GM23338 (cell line): ENCODE results near the gene SIRT4. TPM values are rescaled to one million over a fixed set of nuclear protein-coding genes. Genes with fewer than 3 reads are reported as not detected.

Experiments used
- ATAC-seq: fragments of 200-7000 bp; cut with Tn5 transposase; 3 replicates; pipeline ENCODE4 v1.9.1; 2020
- DNase-seq: peaks from one replicate; pipeline ENCODE4 v3.0.0-alpha.2; 2015; ENCODE audit warnings: low spot score
- H2AFZ ChIP-seq: fragments of 200-600 bp; sonication (generic); 2 replicates; pipeline ENCODE4 v1.8.0; 2016; ENCODE audit warnings: antibody characterized with exemption, mild to moderate bottlenecking, moderate library complexity
- H3F3A ChIP-seq: fragments of 200-600 bp; sonication (generic); replicated peaks from 2 replicates; pipeline ENCODE4 v1.8.0; 2017; ENCODE audit warnings: antibody characterized with exemption, mixed run types, low read depth
- H3K27ac ChIP-seq: fragments of 200-600 bp; sonication (generic); 2 replicates; pipeline ENCODE4 v1.6.1; 2016; ENCODE audit warnings: low read depth
- H3K27me3 ChIP-seq: fragments of 200-600 bp; sonication (generic); 2 replicates; pipeline ENCODE4 v1.8.0; 2016; ENCODE audit warnings: mild to moderate bottlenecking, mixed run types, moderate library complexity; ENCODE audit not compliant: insufficient read depth
- H3K36me3 ChIP-seq: fragments of 200-600 bp; sonication (generic); 2 replicates; pipeline ENCODE4 v1.8.0; 2016; ENCODE audit warnings: mild to moderate bottlenecking; ENCODE audit not compliant: insufficient read depth
- H3K4me1 ChIP-seq: fragments of 200-600 bp; sonication (generic); 2 replicates; pipeline ENCODE4 v1.8.0; 2016; ENCODE audit warnings: mild to moderate bottlenecking, moderate library complexity; ENCODE audit not compliant: insufficient read depth
- H3K4me2 ChIP-seq: fragments of 200-600 bp; sonication (generic); 2 replicates; pipeline ENCODE4 v1.7.1; 2017; ENCODE audit warnings: mixed run types
- H3K4me3 ChIP-seq: fragments of 200-600 bp; sonication (generic); 2 replicates; pipeline ENCODE4 v1.6.1; 2016; ENCODE audit warnings: mixed run types
- H3K79me2 ChIP-seq: fragments of 200-600 bp; sonication (generic); replicated peaks from 2 replicates; pipeline ENCODE4 v1.8.0; 2017; ENCODE audit warnings: mild to moderate bottlenecking; ENCODE audit not compliant: insufficient read depth
- H3K9me2 ChIP-seq: fragments of 200-600 bp; sonication (generic); 2 replicates; pipeline ENCODE4 v1.8.0; 2017; ENCODE audit not compliant: insufficient read depth
- H4K20me1 ChIP-seq: fragments of 200-600 bp; sonication (generic); replicated peaks from 2 replicates; pipeline ENCODE4 v1.8.0; 2017; ENCODE audit warnings: mild to moderate bottlenecking; ENCODE audit not compliant: insufficient read depth
- H3K27ac Mint-ChIP-seq: 2 replicates; pipeline ENCODE4 v1.8.0; 2020; ENCODE audit warnings: inconsistent platforms, mild to moderate bottlenecking, moderate library complexity, mixed read lengths
- H3K27me3 Mint-ChIP-seq: 3 replicates; pipeline ENCODE4 v1.8.0; 2022; ENCODE audit warnings: low read depth, mild to moderate bottlenecking, moderate library complexity, mixed read lengths, inconsistent platforms; ENCODE audit not compliant: insufficient read depth, poor library complexity
- H3K36me3 Mint-ChIP-seq: 3 replicates; pipeline ENCODE4 v1.8.0; 2021; ENCODE audit warnings: low read depth, mild to moderate bottlenecking, inconsistent platforms, moderate library complexity, mixed read lengths
- H3K4me1 Mint-ChIP-seq: 3 replicates; pipeline ENCODE4 v1.8.0; 2020; ENCODE audit warnings: mild to moderate bottlenecking, inconsistent platforms, mixed read lengths
- H3K4me3 Mint-ChIP-seq: 3 replicates; pipeline ENCODE4 v1.8.0; 2021; ENCODE audit warnings: moderate library complexity, mild to moderate bottlenecking, inconsistent platforms, mixed read lengths
- H3K9me3 Mint-ChIP-seq: 3 replicates; pipeline ENCODE4 v1.8.0; 2020; ENCODE audit warnings: moderate library complexity, mild to moderate bottlenecking, inconsistent platforms, mixed read lengths
- CREB1 ChIP-seq: fragments of 250-450 bp; sonication (Bioruptor Pico); IDR thresholded peaks from 2 replicates; pipeline ENCODE4 v1.5.0; 2020; ENCODE audit warnings: low read depth, mild to moderate bottlenecking, moderate library complexity
- EZH2 ChIP-seq: fragments of 200-600 bp; sonication (generic); IDR thresholded peaks from one replicate; pipeline ENCODE4 v1.8.0; 2017; ENCODE audit warnings: antibody characterized with exemption, mild to moderate bottlenecking, low read depth; ENCODE audit not compliant: unreplicated experiment
- EZH2phosphoT487 ChIP-seq: fragments of 200-600 bp; sonication (generic); IDR thresholded peaks from one replicate; pipeline ENCODE4 v1.8.1; 2018; ENCODE audit warnings: antibody characterized with exemption; ENCODE audit not compliant: unreplicated experiment
- JUNB ChIP-seq: IDR thresholded peaks from one replicate; pipeline ENCODE4 v1.6.1; 2016; ENCODE audit warnings: antibody characterized with exemption; ENCODE audit not compliant: unreplicated experiment
- NANOG ChIP-seq: IDR thresholded peaks from 2 replicates; pipeline ENCODE4 v1.6.1; 2016; ENCODE audit warnings: antibody characterized with exemption, borderline replicate concordance
- POLR2AphosphoS5 ChIP-seq: IDR thresholded peaks from 2 replicates; pipeline ENCODE4 v1.6.1; 2016; ENCODE audit warnings: antibody characterized with exemption, low read depth
- STAT1 ChIP-seq: IDR thresholded peaks from one replicate; pipeline ENCODE4 v1.6.1; 2016; ENCODE audit warnings: antibody characterized with exemption; ENCODE audit not compliant: unreplicated experiment
- ZNF114 ChIP-seq: fragments of 250-450 bp; sonication (Bioruptor Pico); IDR thresholded peaks from 2 replicates; pipeline ENCODE4 v1.5.0; 2020; ENCODE audit warnings: mild to moderate bottlenecking, moderate library complexity
- ZNF331 ChIP-seq: fragments of 250-450 bp; sonication (Bioruptor Pico); IDR thresholded peaks from 2 replicates; pipeline ENCODE4 v1.5.0; 2020; ENCODE audit warnings: low read depth, mild to moderate bottlenecking, moderate library complexity
- polyA plus RNA-seq: library from polyadenylated mRNA; unstranded; fragments of >200 nt; fragmentation: Nextera tagmentation; extraction: Ambion mirVana; gene quantifications from 2 replicates; pipeline ENCODE4 v1.2.1, GENCODE V29; 2016
- total RNA-seq: library from RNA; depleted of rRNA; stranded (reverse); fragments of >200 nt; shearing (Covaris generic); gene quantifications from 2 replicates; pipeline ENCODE4 v1.2.3, GENCODE V29; 2014
- TF ChIP-seq, protein P1 (sequence below): fragments of 250-450 bp; sonication (Bioruptor Pico); IDR thresholded peaks from 2 replicates; pipeline ENCODE4 v1.5.0; 2020; ENCODE audit warnings: mild to moderate bottlenecking, moderate library complexity
- TF ChIP-seq, protein P2 (sequence below): IDR thresholded peaks from one replicate; pipeline ENCODE4 v1.6.1; 2018; ENCODE audit warnings: antibody characterized with exemption; ENCODE audit not compliant: unreplicated experiment
- TF ChIP-seq, protein P3 (sequence below): IDR thresholded peaks from 2 replicates; pipeline ENCODE4 v1.6.1; 2016; ENCODE audit warnings: antibody characterized with exemption
- TF ChIP-seq, protein P4 (sequence below), 2 experiments: fragments of 200-600 bp in 1 of 2; sonication (generic) in 1 of 2; conservative IDR thresholded peaks; 2 replicates each; pipeline versions ENCODE4 v1.5.1 to v1.6.1; 2016 to 2017; ENCODE audit warnings: antibody characterized with exemption in 2 of 2, low read depth in 2 of 2, mild to moderate bottlenecking in 2 of 2, moderate library complexity in 1 of 2

The SIRT4 gene
- total and polyA plus RNA-seq, 2 experiments from 2014 or later = 2.0 to 3.0 TPM

DNA sequence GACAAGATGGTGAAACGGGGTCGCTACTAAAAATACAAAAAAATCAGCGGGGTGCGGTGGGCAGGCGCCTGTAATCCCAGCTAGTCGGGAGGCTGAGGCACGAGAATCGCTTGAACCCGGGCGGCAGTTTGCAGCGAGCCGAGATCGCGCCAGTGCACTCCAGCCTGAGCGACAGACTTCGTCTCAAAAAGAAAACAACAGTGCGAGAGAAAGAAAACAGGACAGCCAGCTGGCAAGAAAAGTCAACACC is 9.8 kb upstream of the SIRT4 start:
- H3K4me3 ChIP-seq = peak overlapping the region; percentile 54
- H3K4me1 ChIP-seq = peaks cover 4% of the 10 kb centered on the region; the same call in 1 of the 2 replicates
- H3K36me3 Mint-ChIP-seq = no peaks in the 10 kb centered on the region
- no peaks in the 10 kb centered on the region for H3K9me3 Mint-ChIP-seq
- no peaks in the 10 kb centered on the region for H4K20me1 ChIP-seq
- H3K4me2 ChIP-seq = peak overlapping the region; percentile 75
- H3K27ac ChIP-seq = peak overlapping the region; percentile 99
- H3K4me3 Mint-ChIP-seq = no peak overlapping the region
- no peak overlapping the region for H3K27ac Mint-ChIP-seq
- TF ChIP-seq, protein P1, sequence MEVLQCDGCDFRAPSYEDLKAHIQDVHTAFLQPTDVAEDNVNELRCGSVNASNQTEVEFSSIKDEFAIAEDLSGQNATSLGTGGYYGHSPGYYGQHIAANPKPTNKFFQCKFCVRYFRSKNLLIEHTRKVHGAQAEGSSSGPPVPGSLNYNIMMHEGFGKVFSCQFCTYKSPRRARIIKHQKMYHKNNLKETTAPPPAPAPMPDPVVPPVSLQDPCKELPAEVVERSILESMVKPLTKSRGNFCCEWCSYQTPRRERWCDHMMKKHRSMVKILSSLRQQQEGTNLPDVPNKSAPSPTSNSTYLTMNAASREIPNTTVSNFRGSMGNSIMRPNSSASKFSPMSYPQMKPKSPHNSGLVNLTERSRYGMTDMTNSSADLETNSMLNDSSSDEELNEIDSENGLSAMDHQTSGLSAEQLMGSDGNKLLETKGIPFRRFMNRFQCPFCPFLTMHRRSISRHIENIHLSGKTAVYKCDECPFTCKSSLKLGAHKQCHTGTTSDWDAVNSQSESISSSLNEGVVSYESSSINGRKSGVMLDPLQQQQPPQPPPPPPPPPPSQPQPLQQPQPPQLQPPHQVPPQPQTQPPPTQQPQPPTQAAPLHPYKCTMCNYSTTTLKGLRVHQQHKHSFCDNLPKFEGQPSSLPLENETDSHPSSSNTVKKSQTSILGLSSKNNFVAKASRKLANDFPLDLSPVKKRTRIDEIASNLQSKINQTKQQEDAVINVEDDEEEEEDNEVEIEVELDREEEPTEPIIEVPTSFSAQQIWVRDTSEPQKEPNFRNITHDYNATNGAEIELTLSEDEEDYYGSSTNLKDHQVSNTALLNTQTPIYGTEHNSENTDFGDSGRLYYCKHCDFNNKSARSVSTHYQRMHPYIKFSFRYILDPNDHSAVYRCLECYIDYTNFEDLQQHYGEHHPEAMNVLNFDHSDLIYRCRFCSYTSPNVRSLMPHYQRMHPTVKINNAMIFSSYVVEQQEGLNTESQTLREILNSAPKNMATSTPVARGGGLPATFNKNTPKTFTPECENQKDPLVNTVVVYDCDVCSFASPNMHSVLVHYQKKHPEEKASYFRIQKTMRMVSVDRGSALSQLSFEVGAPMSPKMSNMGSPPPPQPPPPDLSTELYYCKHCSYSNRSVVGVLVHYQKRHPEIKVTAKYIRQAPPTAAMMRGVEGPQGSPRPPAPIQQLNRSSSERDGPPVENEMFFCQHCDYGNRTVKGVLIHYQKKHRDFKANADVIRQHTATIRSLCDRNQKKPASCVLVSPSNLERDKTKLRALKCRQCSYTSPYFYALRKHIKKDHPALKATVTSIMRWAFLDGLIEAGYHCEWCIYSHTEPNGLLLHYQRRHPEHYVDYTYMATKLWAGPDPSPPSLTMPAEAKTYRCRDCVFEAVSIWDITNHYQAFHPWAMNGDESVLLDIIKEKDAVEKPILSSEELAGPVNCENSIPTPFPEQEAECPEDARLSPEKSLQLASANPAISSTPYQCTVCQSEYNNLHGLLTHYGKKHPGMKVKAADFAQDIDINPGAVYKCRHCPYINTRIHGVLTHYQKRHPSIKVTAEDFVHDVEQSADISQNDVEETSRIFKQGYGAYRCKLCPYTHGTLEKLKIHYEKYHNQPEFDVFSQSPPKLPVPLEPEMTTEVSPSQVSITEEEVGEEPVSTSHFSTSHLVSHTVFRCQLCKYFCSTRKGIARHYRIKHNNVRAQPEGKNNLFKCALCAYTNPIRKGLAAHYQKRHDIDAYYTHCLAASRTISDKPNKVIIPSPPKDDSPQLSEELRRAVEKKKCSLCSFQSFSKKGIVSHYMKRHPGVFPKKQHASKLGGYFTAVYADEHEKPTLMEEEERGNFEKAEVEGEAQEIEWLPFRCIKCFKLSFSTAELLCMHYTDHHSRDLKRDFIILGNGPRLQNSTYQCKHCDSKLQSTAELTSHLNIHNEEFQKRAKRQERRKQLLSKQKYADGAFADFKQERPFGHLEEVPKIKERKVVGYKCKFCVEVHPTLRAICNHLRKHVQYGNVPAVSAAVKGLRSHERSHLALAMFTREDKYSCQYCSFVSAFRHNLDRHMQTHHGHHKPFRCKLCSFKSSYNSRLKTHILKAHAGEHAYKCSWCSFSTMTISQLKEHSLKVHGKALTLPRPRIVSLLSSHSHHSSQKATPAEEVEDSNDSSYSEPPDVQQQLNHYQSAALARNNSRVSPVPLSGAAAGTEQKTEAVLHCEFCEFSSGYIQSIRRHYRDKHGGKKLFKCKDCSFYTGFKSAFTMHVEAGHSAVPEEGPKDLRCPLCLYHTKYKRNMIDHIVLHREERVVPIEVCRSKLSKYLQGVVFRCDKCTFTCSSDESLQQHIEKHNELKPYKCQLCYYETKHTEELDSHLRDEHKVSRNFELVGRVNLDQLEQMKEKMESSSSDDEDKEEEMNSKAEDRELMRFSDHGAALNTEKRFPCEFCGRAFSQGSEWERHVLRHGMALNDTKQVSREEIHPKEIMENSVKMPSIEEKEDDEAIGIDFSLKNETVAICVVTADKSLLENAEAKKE (CRISPR knock-in tag) = no peak
- TF ChIP-seq, protein P2, sequence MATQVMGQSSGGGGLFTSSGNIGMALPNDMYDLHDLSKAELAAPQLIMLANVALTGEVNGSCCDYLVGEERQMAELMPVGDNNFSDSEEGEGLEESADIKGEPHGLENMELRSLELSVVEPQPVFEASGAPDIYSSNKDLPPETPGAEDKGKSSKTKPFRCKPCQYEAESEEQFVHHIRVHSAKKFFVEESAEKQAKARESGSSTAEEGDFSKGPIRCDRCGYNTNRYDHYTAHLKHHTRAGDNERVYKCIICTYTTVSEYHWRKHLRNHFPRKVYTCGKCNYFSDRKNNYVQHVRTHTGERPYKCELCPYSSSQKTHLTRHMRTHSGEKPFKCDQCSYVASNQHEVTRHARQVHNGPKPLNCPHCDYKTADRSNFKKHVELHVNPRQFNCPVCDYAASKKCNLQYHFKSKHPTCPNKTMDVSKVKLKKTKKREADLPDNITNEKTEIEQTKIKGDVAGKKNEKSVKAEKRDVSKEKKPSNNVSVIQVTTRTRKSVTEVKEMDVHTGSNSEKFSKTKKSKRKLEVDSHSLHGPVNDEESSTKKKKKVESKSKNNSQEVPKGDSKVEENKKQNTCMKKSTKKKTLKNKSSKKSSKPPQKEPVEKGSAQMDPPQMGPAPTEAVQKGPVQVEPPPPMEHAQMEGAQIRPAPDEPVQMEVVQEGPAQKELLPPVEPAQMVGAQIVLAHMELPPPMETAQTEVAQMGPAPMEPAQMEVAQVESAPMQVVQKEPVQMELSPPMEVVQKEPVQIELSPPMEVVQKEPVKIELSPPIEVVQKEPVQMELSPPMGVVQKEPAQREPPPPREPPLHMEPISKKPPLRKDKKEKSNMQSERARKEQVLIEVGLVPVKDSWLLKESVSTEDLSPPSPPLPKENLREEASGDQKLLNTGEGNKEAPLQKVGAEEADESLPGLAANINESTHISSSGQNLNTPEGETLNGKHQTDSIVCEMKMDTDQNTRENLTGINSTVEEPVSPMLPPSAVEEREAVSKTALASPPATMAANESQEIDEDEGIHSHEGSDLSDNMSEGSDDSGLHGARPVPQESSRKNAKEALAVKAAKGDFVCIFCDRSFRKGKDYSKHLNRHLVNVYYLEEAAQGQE = no peak
- no peak for TF ChIP-seq POLR2AphosphoS5
- TF ChIP-seq, protein P3, sequence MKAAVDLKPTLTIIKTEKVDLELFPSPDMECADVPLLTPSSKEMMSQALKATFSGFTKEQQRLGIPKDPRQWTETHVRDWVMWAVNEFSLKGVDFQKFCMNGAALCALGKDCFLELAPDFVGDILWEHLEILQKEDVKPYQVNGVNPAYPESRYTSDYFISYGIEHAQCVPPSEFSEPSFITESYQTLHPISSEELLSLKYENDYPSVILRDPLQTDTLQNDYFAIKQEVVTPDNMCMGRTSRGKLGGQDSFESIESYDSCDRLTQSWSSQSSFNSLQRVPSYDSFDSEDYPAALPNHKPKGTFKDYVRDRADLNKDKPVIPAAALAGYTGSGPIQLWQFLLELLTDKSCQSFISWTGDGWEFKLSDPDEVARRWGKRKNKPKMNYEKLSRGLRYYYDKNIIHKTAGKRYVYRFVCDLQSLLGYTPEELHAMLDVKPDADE = no peak
- TF ChIP-seq ZNF114 = no peak
- no peak for TF ChIP-seq CREB1 (CRISPR knock-in tag)
- TF ChIP-seq JUNB = no peak
- TF ChIP-seq, protein P4, sequence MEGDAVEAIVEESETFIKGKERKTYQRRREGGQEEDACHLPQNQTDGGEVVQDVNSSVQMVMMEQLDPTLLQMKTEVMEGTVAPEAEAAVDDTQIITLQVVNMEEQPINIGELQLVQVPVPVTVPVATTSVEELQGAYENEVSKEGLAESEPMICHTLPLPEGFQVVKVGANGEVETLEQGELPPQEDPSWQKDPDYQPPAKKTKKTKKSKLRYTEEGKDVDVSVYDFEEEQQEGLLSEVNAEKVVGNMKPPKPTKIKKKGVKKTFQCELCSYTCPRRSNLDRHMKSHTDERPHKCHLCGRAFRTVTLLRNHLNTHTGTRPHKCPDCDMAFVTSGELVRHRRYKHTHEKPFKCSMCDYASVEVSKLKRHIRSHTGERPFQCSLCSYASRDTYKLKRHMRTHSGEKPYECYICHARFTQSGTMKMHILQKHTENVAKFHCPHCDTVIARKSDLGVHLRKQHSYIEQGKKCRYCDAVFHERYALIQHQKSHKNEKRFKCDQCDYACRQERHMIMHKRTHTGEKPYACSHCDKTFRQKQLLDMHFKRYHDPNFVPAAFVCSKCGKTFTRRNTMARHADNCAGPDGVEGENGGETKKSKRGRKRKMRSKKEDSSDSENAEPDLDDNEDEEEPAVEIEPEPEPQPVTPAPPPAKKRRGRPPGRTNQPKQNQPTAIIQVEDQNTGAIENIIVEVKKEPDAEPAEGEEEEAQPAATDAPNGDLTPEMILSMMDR (conservative IDR thresholded peaks at IDR 0.05; ENCODE audit: low read depth in 2 of 2) = no peak
- TF ChIP-seq EZH2phosphoT487 = no peak
- no peak for TF ChIP-seq ZNF331 (CRISPR knock-in tag)
- no peak for TF ChIP-seq NANOG
- TF ChIP-seq EZH2 = no peak
- TF ChIP-seq STAT1 = no peak
- ATAC-seq = peak; percentile 4
- no peaks in the 10 kb centered on the region for H3K79me2 ChIP-seq
- H2AFZ ChIP-seq = no peak overlapping the region
- peaks cover 5% of the 10 kb centered on the region for H3K4me1 Mint-ChIP-seq
- H3K27me3 Mint-ChIP-seq = peaks cover 3% of the 10 kb centered on the region
- H3K9me2 ChIP-seq = no peaks in the 10 kb centered on the region
- DNase-seq = no peak
- peaks cover 12% of the 10 kb centered on the region for H3F3A ChIP-seq
- H3K27me3 ChIP-seq = no peaks in the 10 kb centered on the region
- H3K36me3 ChIP-seq = no peaks in the 10 kb centered on the region
